ENCODE measurements around the gene SVIL. TPM values are rescaled to one million over a fixed set of nuclear protein-coding genes. Genes with fewer than 3 reads are reported as not detected.

The SVIL gene
- total RNA-seq, 2 experiments from 2014 or later = 0.47 to 1.5 TPM

Small RNA genes lying within 50 kb of the gene (microRNA-seq; reads per million reads assigned to microRNA genes)
- gene MIR604 (ENCODE audit: borderline replicate concordance) (not detected), gene MIR938 (ENCODE audit: borderline replicate concordance) (not detected)

Small RNA genes lying within 50 kb of the gene (small RNA-seq; reads per million reads assigned to genes)
- gene MIR604 (not detected), gene MIR938 (not detected), gene RF00105 (not detected)
